ENCODE measurements around the gene LSAMP. TPM values are rescaled to one million over a fixed set of nuclear protein-coding genes. Genes with fewer than 3 reads are reported as not detected.

LSAMP gene
- total and polyA plus RNA-seq, 2 of the 4 experiments (the other 2 are of a cell fraction) = 7.9 to 8.0 TPM

DNA sequence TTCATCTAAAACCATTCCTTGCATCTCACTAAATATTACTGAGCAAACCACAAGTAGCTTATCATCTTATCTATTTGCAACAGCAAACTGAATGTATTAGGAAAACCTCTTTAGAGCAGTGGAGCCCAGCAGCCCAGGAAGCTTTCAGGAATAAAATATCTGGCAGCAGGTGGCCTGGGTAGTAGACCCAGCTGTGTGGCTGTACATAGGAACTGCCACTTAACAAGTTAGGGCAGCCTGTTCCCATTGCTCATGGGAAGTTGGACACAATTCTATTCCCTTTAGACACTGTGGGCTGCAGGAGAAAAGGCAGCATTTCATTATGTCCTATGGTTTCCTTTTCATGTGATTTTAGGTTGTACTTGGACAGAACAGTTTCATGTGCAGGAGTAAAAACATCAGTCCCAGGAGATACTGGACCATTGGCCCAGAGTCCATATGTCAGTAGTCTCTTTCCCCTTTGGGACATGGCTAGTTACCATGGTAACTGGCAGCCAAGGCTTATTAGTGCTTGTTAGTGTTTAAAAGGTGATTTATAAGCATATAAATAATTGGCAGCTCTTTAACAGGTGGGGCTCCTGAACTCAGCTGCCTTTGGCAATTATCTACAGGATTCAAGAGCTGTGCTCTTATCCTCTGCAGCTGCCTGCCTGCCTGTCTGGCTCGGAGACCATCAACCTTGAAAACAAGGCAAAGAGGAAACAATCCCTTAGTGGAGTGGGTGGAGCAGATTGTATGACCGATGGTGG is 28.9 kb upstream of the LSAMP start:
- no peak overlapping the region for H2AK5ac ChIP-seq (ENCODE audit: low read depth, low read length)
- dilution Hi-C loops (cut with HindIII; ENCODE audit: low sequenced_read_pairs, unreplicated experiment) = no loop called here
- no peaks in the 10 kb centered on the region for H3K4me1 ChIP-seq (ENCODE audit: control insufficient read depth, insufficient read depth, low read length)
- in situ Hi-C loops (cut with MboI; ENCODE audit: low sequenced_read_pairs) = no loop called here
- H3K56ac ChIP-seq (ENCODE audit: extremely low read depth, insufficient read depth, low read length) = no peak overlapping the region
- peaks cover 2% of the 10 kb centered on the region; the same call in 1 of the 2 replicates for H3K9me3 ChIP-seq (ENCODE audit: control insufficient read depth, insufficient read depth, low read length)
- no peaks in the 10 kb centered on the region for H3K27me3 ChIP-seq (ENCODE audit: control insufficient read depth, insufficient read depth, low read length)
- no peaks in the 10 kb centered on the region for H3K79me1 ChIP-seq (ENCODE audit: low read depth in 1 of 2, low read length in 2 of 2)
- no CpG with 5 or more reads among the region's 2 CpGs for WGBS, 2 experiments (ENCODE audit: extremely low coverage in 2 of 2, insufficient read length in 1 of 2)
- intact Hi-C loops (cut with micrococcal nuclease) = no loop called here
- H3K4me2 ChIP-seq (ENCODE audit: low read depth, low read length) = no peak overlapping the region
- no peaks in the 10 kb centered on the region for H3K36me3 ChIP-seq (ENCODE audit: control insufficient read depth, insufficient read depth, low read length)
- BruUV-seq (replicated peaks) = no TSS peak
- H4K5ac ChIP-seq (ENCODE audit: low read depth, low read length) = no peak overlapping the region
- H4K20me1 ChIP-seq (ENCODE audit: insufficient read depth, low read length) = no peaks in the 10 kb centered on the region
- no peaks in the 10 kb centered on the region for H3K9me1 ChIP-seq (ENCODE audit: insufficient read depth, low read length)
- CTCF ChIA-PET = interaction anchor here (0.6 kb wide), 1 partner anchor 36 kb away, joined by 3 read pairs; no protein-coding TSS in a partner anchor
- H2BK20ac ChIP-seq (ENCODE audit: low read depth, low read length) = no peak overlapping the region
- no peak overlapping the region for H2BK15ac ChIP-seq (ENCODE audit: low read depth, low read length)
- no peak overlapping the region for H3K18ac ChIP-seq (ENCODE audit: low read depth, low read length)
- no peak overlapping the region for H3K4me3 ChIP-seq (ENCODE audit: insufficient read depth, low read depth, low read length)
- H3K14ac ChIP-seq (replicated peaks; ENCODE audit: low read depth, low read length) = no peak overlapping the region
- DNase-seq = no peak
- no peak overlapping the region for H3K4ac ChIP-seq (ENCODE audit: low read depth, low read length)
- POLR2A ChIA-PET (ENCODE audit: unreplicated experiment) = no interaction called here
- no peak overlapping the region for H2BK120ac ChIP-seq (ENCODE audit: low read depth, low read length)
- H2BK5ac ChIP-seq (ENCODE audit: low read depth, low read length, poor library complexity, severe bottlenecking) = no peak overlapping the region
- no peak overlapping the region for H4K8ac ChIP-seq (ENCODE audit: low read depth in 2 of 2, low read length in 2 of 2)
- H3K27ac ChIP-seq (ENCODE audit: insufficient read depth, low read length) = no peak overlapping the region
- H3K23ac ChIP-seq (ENCODE audit: low read depth, low read length) = no peak overlapping the region
- peak; percentile 30; the same call in 1 of the 2 replicates for ATAC-seq (ENCODE audit: low read depth)
- H2AFZ ChIP-seq (replicated peaks; ENCODE audit: low read length, poor library complexity) = no peak overlapping the region
- no peak overlapping the region for H2AK9ac ChIP-seq (replicated peaks; ENCODE audit: low read depth, low read length, poor library complexity)
- TF ChIP-seq USF2 (IDR thresholded peaks at IDR 0.05; ENCODE audit: low read depth, low read length) (no peak), SMC3 (IDR thresholded peaks at IDR 0.05; ENCODE audit: low read depth, low read length) (no peak), MAZ (IDR thresholded peaks at IDR 0.05; ENCODE audit: borderline replicate concordance, low read depth, low read length) (no peak), BHLHE40 (IDR thresholded peaks at IDR 0.05; ENCODE audit: low read depth, low read length) (no peak), MAFK (IDR thresholded peaks at IDR 0.05; ENCODE audit: low read depth, low read length) (no peak), MXI1 (IDR thresholded peaks at IDR 0.05; ENCODE audit: borderline replicate concordance, low read depth, low read length) (no peak)
- TF ChIP-seq, protein P1, sequence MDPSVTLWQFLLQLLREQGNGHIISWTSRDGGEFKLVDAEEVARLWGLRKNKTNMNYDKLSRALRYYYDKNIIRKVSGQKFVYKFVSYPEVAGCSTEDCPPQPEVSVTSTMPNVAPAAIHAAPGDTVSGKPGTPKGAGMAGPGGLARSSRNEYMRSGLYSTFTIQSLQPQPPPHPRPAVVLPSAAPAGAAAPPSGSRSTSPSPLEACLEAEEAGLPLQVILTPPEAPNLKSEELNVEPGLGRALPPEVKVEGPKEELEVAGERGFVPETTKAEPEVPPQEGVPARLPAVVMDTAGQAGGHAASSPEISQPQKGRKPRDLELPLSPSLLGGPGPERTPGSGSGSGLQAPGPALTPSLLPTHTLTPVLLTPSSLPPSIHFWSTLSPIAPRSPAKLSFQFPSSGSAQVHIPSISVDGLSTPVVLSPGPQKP (IDR thresholded peaks at IDR 0.05; ENCODE audit: borderline replicate concordance, low read depth, low read length) = no peak
- no peak overlapping the region for H4K91ac ChIP-seq (ENCODE audit: insufficient read depth, low read depth, low read length)
- no peak overlapping the region for H3K9ac ChIP-seq (ENCODE audit: low read depth, low read length)
